ENCODE measurements around the gene MAST4.
"Not testable (repeated sequence)": the region's sequence is repeated elsewhere in the genome, so short reads cannot be mapped to it uniquely, and the experiment has no call there.

Gene MAST4

GRCh38 chr5:66818304-66818934 is 222.2 kb downstream of the MAST4 start:
- no peak for DNase-seq (ENCODE audit: low read depth)
- no peak overlapping the region for H3K4me3 ChIP-seq (ENCODE audit: low read length)
- no peak for TF ChIP-seq CTCF (IDR thresholded peaks at IDR 0.05; ENCODE audit: insufficient read depth, low read depth, low read length, missing control alignments)

- no peak overlapping the region for H3K4me3 ChIP-seq (ENCODE audit: low read length)
- no peak for DNase-seq (ENCODE audit: low read depth)
- no peak for TF ChIP-seq CTCF (IDR thresholded peaks at IDR 0.05; ENCODE audit: insufficient read depth, low read depth, low read length, missing control alignments)
Observed at GRCh38 chr5:66818935-66819328, 222.7 kb downstream of the MAST4 start.

- no peak overlapping the region for H3K4me3 ChIP-seq (ENCODE audit: low read length)
- DNase-seq (ENCODE audit: low read depth) = no peak
- no peak for TF ChIP-seq CTCF (IDR thresholded peaks at IDR 0.05; ENCODE audit: insufficient read depth, low read depth, low read length, missing control alignments)
Observed at GRCh38 chr5:66820630-66821207, 224.5 kb downstream of the MAST4 start.

- no peak overlapping the region for H3K4me3 ChIP-seq (ENCODE audit: low read length)
- peak; percentile 8 for DNase-seq (ENCODE audit: low read depth)
- TF ChIP-seq CTCF (IDR thresholded peaks at IDR 0.05; ENCODE audit: insufficient read depth, low read depth, low read length, missing control alignments) = no peak
Observed at GRCh38 chr5:66821688-66822429, 225.7 kb downstream of the MAST4 start.

- DNase-seq (ENCODE audit: low read depth); H3K4me3 ChIP-seq (ENCODE audit: low read length): not testable (repeated sequence)
Observed at GRCh38 chr5:66822906-66823305, 226.7 kb downstream of the MAST4 start.

GRCh38 chr5:66824476-66824875 is 228.3 kb downstream of the MAST4 start:
- no peak for TF ChIP-seq CTCF (IDR thresholded peaks at IDR 0.05; ENCODE audit: insufficient read depth, low read depth, low read length, missing control alignments)
- DNase-seq (ENCODE audit: low read depth) = no peak
- H3K4me3 ChIP-seq (ENCODE audit: low read length) = no peak overlapping the region

- no peak for TF ChIP-seq CTCF (IDR thresholded peaks at IDR 0.05; ENCODE audit: insufficient read depth, low read depth, low read length, missing control alignments)
- DNase-seq (ENCODE audit: low read depth) = no peak
Observed at GRCh38 chr5:66826263-66826662, 230.1 kb downstream of the MAST4 start.

More at GRCh38 chr5:66826263-66826662, 230.1 kb downstream of the MAST4 start:
- no peak overlapping the region for H3K4me3 ChIP-seq (ENCODE audit: low read length)

All from epithelial cell of esophagus (primary cell).